ENCODE measurements around the gene SMO.
A peak's percentile ranks its signal among the peaks of the same experiment; 100 is the strongest.
"Not testable (repeated sequence)": the region's sequence is repeated elsewhere in the genome, so short reads cannot be mapped to it uniquely, and the experiment has no call there.

Gene SMO

DNA sequence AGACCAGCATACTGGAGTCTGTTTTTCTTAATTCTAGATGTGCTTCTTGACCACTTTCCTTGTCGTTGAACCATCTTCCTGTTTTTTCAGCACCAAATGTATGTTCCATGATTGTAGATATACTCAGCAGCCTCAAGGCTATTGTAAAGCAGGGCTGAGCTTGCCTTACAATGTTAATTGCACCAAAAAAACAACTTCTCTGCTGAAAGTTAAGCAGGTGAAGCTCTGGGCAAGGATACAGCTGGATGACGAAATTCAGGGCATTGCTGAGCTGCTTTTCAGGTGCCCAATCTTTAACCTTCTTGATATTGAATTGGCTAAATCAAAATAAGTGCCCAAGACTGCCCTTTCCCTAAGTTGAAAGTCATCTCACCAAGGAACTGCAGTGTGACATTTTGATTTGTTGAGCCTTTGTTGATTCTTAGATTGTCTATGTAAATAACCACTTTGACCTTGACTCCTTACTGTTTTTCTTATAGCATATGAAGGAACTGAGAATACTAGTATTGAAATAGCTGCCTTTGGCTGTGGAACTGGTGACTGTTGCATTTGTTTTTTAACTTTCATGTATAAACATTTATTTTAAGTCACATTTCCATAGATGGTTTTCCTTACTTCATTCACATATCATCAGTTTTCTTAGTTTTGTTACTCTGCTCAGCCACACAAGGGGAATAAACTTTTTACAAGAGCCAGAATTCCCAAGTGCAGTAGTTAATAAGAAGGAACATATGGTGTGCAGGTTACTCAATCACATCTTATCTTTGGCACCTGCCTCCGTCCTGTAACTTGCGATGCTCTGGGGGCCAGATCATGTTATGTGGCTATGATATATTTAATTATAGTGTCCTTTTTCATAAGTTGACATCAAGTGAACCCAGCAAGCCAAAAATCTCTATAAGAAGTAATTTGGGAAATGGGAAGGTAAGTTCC lies 39.5 kb downstream of the SMO start:
- DNase-seq: no peak

DNA sequence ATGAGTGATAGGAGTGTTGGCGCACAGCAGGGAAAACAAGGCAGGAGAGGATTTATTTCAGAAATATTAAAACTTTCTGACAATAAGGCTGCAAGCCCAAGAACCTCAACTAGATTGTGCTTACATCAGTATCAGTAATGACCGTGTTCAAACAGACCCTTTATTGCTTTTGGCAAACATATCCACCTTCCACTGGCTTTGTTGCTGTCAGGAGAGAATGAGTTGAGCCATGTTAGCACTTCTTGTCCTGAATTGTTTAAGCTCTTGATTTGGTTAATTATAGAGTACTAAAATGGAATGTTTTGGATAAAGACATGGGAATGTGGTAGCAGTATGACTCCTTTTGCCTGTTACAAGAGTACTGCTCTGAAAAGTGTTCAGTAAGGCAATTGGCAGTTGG lies 40.2 kb downstream of the SMO start:
- no peak for DNase-seq

DNA sequence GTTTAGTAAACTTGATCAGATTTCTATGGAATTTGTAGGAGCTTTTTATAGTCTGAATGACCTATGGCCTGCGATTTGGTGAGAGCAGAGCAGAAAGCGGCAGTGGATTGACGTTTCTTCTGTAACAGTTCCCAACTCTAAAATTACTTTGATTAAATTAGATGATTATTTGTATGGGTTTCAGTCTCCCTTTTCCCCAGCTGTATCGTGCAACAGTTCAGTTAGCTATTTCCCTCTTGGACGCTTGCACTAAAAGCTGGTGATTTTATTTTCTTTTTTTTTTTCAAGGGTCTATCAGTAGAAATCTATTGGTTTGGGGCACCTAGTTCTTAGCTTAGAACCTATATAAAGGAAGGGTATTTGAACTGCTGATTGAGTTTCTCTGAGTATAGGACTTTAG lies 43.2 kb downstream of the SMO start:
- DNase-seq: no peak

- peak; percentile 12 for DNase-seq
Observed at GRCh38 chr7:129238546-129238945, 50.1 kb downstream of the SMO start.

DNA sequence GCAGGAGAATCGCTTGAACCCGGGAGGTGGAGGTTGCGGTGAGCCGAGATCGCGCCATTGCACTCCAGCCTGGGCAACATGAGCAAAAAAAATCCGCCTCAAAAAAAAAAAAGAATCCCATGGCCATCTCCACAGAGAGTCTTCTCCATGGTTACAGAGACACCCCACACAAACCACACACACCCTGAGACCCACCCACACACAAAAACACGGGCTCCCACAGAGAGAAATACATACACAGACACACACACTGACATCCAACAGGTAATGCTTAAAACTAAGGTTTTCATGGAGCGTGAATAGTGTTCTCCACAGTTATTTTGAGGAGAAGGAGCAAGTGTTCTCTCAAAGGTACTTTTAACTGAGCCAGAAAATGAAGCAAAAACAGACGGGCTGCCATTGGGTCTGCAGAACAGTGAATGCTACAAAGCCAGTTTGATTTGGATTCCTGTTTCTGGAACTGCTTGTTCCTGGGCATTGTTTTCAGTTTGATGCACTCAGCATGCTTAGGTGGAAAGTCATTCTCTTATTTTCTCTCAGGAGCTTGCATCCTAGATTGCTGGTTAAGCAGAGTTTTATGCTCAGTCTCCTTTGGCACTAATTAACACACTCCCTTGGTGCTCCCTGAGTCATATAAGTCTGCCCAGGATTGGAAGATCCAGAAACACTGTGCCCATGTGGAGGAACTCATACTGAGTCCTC lies 51.8 kb downstream of the SMO start:
- DNase-seq: no peak

DNA sequence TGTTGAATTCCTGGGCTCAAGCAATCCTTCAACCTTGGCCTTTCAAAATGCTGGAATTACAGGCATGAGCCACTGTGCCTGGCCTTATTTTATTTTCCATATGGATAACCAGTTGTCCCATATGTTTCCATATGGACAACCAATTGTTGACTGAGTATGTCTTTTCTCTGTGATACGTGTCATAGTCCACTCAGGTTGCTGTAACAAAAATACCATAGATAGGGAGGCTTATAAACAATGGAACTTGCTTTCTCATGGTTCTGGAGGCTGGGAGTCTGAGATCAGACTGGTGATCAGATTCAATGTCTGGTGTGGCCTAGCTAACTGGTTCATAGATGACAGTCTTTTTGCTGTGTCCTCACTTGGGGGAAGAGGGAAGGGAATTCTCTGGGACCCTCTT lies 55.8 kb downstream of the SMO start:
- no peak for DNase-seq

GRCh38 chr7:129245533-129245932 lies 57.1 kb downstream of the SMO start:
- DNase-seq: no peak

DNA sequence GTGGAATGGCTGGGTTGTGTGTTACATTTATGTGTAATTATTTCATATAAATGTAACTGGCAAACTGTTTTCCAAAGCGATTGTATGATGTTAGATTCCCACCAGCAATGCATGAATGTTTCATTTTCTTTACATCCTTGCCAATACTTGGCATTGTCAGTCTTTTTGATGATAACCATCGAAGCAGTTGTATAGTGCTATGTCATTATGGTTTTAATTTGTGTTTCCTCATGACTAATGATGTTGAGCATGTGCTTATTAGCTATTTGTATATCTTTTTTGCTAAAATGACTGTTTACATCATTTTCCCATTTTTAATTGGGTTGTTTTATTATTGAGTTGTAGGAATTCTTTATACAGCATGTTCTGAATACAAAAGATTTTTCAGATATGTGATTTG lies 58.7 kb downstream of the SMO start:
- DNase-seq: no peak

GRCh38 chr7:129252128-129252527 lies 63.7 kb downstream of the SMO start:
- DNase-seq: no peak

DNA sequence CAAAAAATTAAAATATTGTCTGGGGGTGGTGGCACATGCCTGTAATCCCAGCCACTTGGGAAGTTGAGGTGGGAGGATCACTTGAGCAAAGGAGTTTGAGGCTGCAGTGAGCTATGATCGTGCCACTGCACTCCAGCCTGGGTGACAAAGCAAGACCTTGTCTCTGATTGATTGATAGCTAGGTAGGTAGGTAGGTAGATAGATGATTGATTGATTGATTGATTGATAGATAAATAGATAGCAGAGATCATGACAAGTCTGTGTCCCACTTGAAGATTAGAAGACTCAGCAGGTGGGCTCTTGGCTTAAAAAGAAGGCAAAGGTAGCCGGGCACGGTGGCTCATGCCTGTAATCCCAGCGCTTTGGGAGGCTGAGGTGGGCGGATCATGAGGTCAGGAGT lies 64.2 kb downstream of the SMO start:
- DNase-seq: not testable (repeated sequence)

DNA sequence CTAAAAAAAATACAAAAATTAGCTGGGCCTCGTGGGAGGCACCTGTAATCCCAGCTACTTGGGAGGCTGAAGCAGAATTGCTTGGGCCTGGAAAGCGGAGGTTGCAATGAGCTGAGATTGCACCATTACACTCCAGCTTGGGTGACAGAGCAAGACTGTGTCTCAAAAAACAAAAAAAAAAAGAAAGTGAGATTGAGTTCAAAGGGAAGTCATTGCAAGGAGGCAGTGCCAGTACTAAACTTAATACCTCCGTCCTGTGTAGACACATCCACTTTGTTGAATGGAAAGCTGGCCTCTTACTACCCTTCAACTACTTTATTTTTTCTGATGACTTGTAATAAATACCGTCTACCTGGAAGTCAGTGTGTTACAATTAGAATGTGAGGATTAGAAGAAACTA lies 67.4 kb downstream of the SMO start:
- no peak for DNase-seq

DNA sequence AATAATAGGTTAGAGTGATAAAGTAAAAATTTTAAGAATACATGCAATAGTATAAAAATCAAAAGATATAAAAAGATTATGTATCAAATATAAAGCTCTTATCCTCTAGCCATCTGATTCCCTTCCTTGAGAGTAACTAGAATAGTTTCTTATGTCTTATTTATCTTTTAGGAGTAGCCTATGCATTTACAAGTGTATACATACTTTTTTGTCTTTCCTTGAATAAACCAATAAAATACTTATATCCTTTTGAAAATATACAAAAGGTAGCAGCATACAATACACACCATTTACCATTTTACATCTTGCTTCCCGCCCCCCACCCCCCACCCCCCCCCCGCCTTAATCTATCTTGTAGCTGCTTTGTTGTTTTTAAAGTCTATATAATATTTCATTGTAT lies 67.8 kb downstream of the SMO start:
- no peak for DNase-seq

- no peak for DNase-seq
Observed at GRCh38 chr7:129257168-129257567, 68.7 kb downstream of the SMO start.

GRCh38 chr7:129258649-129259389 lies 70.4 kb downstream of the SMO start:
- no peak for DNase-seq

GRCh38 chr7:129262324-129262723 lies 73.9 kb downstream of the SMO start:
- DNase-seq: no peak
